ENCODE measurements around the gene MAFG.
"Not testable (repeated sequence)": the region's sequence is repeated elsewhere in the genome, so short reads cannot be mapped to it uniquely, and the experiment has no call there.

The MAFG gene

GRCh38 chr17:81923302-81924260 is 4.0 kb downstream of the MAFG start:
- DNase-seq (ENCODE audit: low read depth) = no peak

- DNase-seq (ENCODE audit: low read depth) = no peak
These were observed 4.8 kb downstream of the MAFG start for GRCh38 chr17:81922566-81923301.

GRCh38 chr17:81921996-81922565 is 5.5 kb downstream of the MAFG start:
- DNase-seq (ENCODE audit: low read depth) = no peak

- DNase-seq (ENCODE audit: low read depth) = no peak
These were observed 6.0 kb downstream of the MAFG start for GRCh38 chr17:81921537-81921862.

- no peak for DNase-seq (ENCODE audit: low read depth)
These were observed 6.7 kb downstream of the MAFG start for GRCh38 chr17:81920612-81921536.

- no peak for DNase-seq (ENCODE audit: low read depth)
These were observed 8.5 kb downstream of the MAFG start for GRCh38 chr17:81918832-81919545.

- not testable (repeated sequence) for DNase-seq (ENCODE audit: low read depth)
These were observed 9.2 kb downstream of the MAFG start for GRCh38 chr17:81918333-81918669.

GRCh38 chr17:81917565-81918332 is 9.8 kb downstream of the MAFG start, which contains the start of gene SIRT7:
Gene SIRT7, minus strand, starts transcription at chr17:81918176. Its CDS starts 45 bp downstream, at chr17:81918131.
- DNase-seq (ENCODE audit: low read depth) = peak; percentile 82

GRCh38 chr17:81916234-81917001 is 11.1 kb downstream of the MAFG start:
- no peak for DNase-seq (ENCODE audit: low read depth)

- DNase-seq (ENCODE audit: low read depth) = no peak
These were observed 12.2 kb downstream of the MAFG start for GRCh38 chr17:81915331-81915730.

GRCh38 chr17:81914103-81914850 is 13.3 kb downstream of the MAFG start:
- DNase-seq (ENCODE audit: low read depth) = no peak

GRCh38 chr17:81913394-81914102 is 14.0 kb downstream of the MAFG start:
- DNase-seq (ENCODE audit: low read depth) = no peak

- DNase-seq (ENCODE audit: low read depth) = no peak
These were observed 14.9 kb downstream of the MAFG start for GRCh38 chr17:81912441-81913309.

GRCh38 chr17:81911969-81912368 is 15.6 kb downstream of the MAFG start:
- no peak for DNase-seq (ENCODE audit: low read depth)

GRCh38 chr17:81911277-81911961 is 16.1 kb downstream of the MAFG start, which contains the start of gene PCYT2:
Gene PCYT2, minus strand, starts transcription at chr17:81911399. Its CDS starts 44 bp downstream, at chr17:81911355.
- peak; percentile 93 for DNase-seq (ENCODE audit: low read depth)

- no peak for DNase-seq (ENCODE audit: low read depth)
These were observed 16.7 kb downstream of the MAFG start for GRCh38 chr17:81910840-81911276.

Data from activated T-cell treated with anti-CD3 and anti-CD28 coated beads for 1 hour (primary cell).